Neural crest cell (in vitro differentiated cells): ENCODE data around the gene PLEKHG4. TPM values are rescaled to one million over a fixed set of nuclear protein-coding genes. Genes with fewer than 3 reads are reported as not detected.

Experiments used
- DNase-seq: peaks from one replicate; pipeline ENCODE4 v3.0.0; 2021; ENCODE audit warnings: low read depth, mixed read lengths, low spot score
- H3K27ac Mint-ChIP-seq: one replicate; pipeline ENCODE4 v1.8.0; 2021; ENCODE audit warnings: mild to moderate bottlenecking, mixed read lengths; ENCODE audit not compliant: unreplicated experiment
- H3K27me3 Mint-ChIP-seq: 2 replicates; pipeline ENCODE4 v1.8.0; 2021; ENCODE audit warnings: low read depth, mild to moderate bottlenecking, mixed read lengths
- H3K36me3 Mint-ChIP-seq: 2 replicates; pipeline ENCODE4 v1.8.0; 2021; ENCODE audit warnings: low read depth, mild to moderate bottlenecking, mixed read lengths
- H3K4me1 Mint-ChIP-seq: 2 replicates; pipeline ENCODE4 v1.8.0; 2021; ENCODE audit warnings: mixed read lengths
- H3K4me3 Mint-ChIP-seq: one replicate; pipeline ENCODE4 v1.8.0; 2021; ENCODE audit warnings: mild to moderate bottlenecking, mixed read lengths
- H3K9me3 Mint-ChIP-seq: 2 replicates; pipeline ENCODE4 v1.8.0; 2021; ENCODE audit warnings: mixed read lengths
- total RNA-seq: library from RNA; stranded (reverse); gene quantifications from 2 replicates; pipeline ENCODE4 v1.2.1, GENCODE V29; 2021
- TF ChIP-seq, protein P1 (sequence below): fragments of 200-600 bp; sonication (generic); conservative IDR thresholded peaks from 2 replicates; pipeline ENCODE4 v1.5.0; 2021; ENCODE audit warnings: antibody characterized with exemption, mild to moderate bottlenecking

Gene PLEKHG4
- total RNA-seq, 1 donor from 2014 or later, result 4.0 TPM

GRCh38 chr16:67281536-67282446 is 2.5 kb downstream of the PLEKHG4 start:
- H3K27me3 Mint-ChIP-seq, result no peaks in the 10 kb centered on the region
- TF ChIP-seq, protein P1, sequence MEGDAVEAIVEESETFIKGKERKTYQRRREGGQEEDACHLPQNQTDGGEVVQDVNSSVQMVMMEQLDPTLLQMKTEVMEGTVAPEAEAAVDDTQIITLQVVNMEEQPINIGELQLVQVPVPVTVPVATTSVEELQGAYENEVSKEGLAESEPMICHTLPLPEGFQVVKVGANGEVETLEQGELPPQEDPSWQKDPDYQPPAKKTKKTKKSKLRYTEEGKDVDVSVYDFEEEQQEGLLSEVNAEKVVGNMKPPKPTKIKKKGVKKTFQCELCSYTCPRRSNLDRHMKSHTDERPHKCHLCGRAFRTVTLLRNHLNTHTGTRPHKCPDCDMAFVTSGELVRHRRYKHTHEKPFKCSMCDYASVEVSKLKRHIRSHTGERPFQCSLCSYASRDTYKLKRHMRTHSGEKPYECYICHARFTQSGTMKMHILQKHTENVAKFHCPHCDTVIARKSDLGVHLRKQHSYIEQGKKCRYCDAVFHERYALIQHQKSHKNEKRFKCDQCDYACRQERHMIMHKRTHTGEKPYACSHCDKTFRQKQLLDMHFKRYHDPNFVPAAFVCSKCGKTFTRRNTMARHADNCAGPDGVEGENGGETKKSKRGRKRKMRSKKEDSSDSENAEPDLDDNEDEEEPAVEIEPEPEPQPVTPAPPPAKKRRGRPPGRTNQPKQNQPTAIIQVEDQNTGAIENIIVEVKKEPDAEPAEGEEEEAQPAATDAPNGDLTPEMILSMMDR, result no peak
- H3K9me3 Mint-ChIP-seq, result no peaks in the 10 kb centered on the region
- H3K4me1 Mint-ChIP-seq, result no peaks in the 10 kb centered on the region
- no peak for DNase-seq
- no peak overlapping the region for H3K4me3 Mint-ChIP-seq
- H3K36me3 Mint-ChIP-seq, result no peaks in the 10 kb centered on the region
- no peak overlapping the region for H3K27ac Mint-ChIP-seq

DNA sequence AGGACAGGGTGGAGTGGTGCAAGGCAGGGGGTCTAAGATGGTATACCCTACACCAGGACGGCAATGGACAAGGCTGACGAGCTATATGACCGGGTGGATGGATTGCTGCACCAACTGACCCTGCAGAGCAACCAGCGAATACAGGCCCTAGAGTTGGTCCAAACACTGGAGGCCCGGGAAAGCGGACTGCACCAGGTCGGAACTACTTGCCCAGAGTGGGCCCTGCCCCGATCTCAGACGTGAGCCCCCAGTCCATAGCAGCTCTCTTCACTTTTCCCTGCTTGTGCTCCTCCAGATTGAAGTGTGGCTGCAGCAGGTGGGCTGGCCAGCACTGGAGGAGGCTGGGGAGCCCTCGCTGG is 3.1 kb downstream of the PLEKHG4 start:
- no peaks in the 10 kb centered on the region for H3K27me3 Mint-ChIP-seq
- H3K4me3 Mint-ChIP-seq, result no peak overlapping the region
- no peaks in the 10 kb centered on the region for H3K4me1 Mint-ChIP-seq
- no peak for DNase-seq
- TF ChIP-seq, protein P1, result no peak
- no peak overlapping the region for H3K27ac Mint-ChIP-seq
- no peaks in the 10 kb centered on the region for H3K36me3 Mint-ChIP-seq
- H3K9me3 Mint-ChIP-seq, result no peaks in the 10 kb centered on the region

DNA sequence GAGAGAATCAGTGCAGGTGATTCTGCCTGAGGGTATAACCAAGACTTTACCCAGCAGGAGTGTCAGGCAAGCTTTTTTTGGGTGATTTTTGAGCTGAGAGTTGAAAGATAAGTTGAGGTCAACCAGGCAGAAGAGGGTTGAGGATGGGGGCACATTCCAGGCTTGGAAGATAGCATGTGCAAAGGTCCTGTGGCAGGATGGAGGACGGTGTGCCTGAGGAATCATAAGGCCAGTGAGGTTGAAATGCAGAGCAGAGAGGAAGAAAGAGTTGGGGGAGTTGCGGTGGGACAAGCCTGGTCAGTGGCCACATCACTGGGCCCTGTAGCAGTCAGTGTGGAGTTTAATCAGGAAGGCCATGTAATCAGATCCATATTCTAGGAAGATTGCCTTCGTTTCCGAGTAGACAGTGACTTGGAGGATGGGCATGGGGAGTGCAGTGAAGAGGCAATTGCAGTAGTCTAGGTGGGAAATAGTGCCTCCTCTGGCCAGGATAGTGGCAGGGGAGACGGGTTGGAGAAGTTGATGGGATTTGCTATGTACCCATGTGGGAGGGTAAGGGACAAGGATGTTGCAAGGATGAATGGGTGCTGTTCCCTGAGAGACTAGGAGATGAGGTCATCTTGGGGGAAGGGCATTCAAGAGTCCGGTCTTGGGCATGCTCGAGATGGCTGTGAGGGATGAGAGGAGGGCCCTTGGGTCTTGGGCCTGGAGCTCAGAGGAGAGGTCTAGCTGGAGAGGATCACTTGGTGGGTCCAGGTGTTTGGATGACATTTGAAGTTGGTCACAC is 3.9 kb downstream of the PLEKHG4 start:
- no peak for DNase-seq
- no peaks in the 10 kb centered on the region for H3K36me3 Mint-ChIP-seq
- H3K4me1 Mint-ChIP-seq, result no peaks in the 10 kb centered on the region
- H3K4me3 Mint-ChIP-seq, result no peak overlapping the region
- no peaks in the 10 kb centered on the region for H3K9me3 Mint-ChIP-seq
- no peaks in the 10 kb centered on the region for H3K27me3 Mint-ChIP-seq
- TF ChIP-seq, protein P1, result no peak
- H3K27ac Mint-ChIP-seq, result peak overlapping the region; percentile 64

- H3K36me3 Mint-ChIP-seq, result no peaks in the 10 kb centered on the region
- no peak for DNase-seq
- H3K27ac Mint-ChIP-seq, result no peak overlapping the region
- TF ChIP-seq, protein P1, result no peak
- H3K4me3 Mint-ChIP-seq, result no peak overlapping the region
- H3K9me3 Mint-ChIP-seq, result no peaks in the 10 kb centered on the region
- no peaks in the 10 kb centered on the region for H3K27me3 Mint-ChIP-seq
- H3K4me1 Mint-ChIP-seq, result no peaks in the 10 kb centered on the region
Observed at GRCh38 chr16:67283826-67284555, 4.7 kb downstream of the PLEKHG4 start.
